Measurements from ENCODE around the gene BCR.
"Not testable (repeated sequence)": the region's sequence is repeated elsewhere in the genome, so short reads cannot be mapped to it uniquely, and the experiment has no call there.

BCR gene

DNA sequence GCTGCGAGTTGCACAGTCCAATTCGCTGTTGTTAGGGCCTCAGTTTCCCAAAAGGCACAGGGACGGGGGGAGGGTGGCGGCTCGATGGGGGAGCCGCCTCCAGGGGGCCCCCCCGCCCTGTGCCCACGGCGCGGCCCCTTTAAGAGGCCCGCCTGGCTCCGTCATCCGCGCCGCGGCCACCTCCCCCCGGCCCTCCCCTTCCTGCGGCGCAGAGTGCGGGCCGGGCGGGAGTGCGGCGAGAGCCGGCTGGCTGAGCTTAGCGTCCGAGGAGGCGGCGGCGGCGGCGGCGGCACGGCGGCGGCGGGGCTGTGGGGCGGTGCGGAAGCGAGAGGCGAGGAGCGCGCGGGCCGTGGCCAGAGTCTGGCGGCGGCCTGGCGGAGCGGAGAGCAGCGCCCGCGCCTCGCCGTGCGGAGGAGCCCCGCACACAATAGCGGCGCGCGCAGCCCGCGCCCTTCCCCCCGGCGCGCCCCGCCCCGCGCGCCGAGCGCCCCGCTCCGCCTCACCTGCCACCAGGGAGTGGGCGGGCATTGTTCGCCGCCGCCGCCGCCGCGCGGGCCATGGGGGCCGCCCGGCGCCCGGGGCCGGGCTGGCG, at the start of gene BCR:
Gene BCR (plus strand): TSS at position 209 of the 592 bp plus-strand sequence. CDS start 452 bp downstream, outside the sequence.
- no peak for DNase-seq (ENCODE audit: low read depth)

DNA sequence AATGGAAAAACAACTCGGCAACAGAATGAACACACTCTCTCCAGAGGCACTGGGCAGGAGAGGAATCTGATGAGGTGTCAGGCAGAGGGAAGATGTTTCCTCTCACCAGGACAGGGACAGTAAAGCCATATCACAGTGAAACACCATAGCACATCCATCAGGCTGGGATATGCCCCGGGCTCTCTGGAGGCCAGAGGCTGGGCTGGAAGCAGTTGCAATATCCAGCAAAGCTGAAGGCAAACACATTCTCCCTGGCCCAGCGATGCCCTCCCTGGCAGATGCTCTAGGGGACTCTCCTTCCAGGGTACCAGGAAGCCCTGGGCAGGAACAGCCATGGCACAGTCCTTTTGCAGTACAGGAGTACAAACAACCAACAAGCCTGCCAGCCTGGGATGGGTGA, 49.6 kb upstream of the BCR start:
- DNase-seq (ENCODE audit: low read depth): no peak

- DNase-seq (ENCODE audit: low read depth): no peak
Measured at GRCh38 chr22:23131931-23132330, 48.4 kb upstream of the BCR start.

DNA sequence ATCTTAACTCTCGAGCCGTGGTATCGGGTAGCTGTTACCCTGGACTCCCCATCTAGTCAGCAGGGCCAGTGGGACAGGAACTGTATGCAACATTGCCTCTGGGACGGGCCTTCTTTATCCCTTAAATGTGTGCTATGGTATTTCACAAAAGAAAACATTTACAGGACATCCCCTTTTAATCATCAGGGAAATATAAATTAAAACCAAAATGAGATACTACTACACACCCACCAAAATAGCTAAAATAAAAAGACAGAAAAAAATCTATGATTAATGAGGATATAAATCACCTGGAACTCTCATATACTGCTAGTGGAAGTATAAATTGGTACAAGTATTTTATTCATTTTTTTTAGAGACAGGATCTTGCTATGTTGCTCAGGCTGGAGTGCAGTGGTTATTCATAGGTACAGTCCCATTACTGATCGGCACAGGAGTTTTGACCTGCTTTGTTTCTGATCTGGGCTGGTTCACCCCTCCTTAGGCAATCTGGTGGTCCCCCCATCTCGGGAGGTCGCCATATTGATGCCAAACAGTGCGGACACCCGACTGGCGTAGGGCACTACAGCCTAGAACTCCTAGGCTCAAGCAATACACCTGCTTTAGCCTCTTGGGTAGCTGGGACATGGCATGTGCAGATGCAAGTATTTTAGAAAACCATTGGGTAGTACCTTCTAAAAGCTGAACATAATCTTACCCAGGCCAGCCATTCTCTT, 47.8 kb upstream of the BCR start:
- no peak for DNase-seq (ENCODE audit: low read depth)

GRCh38 chr22:23133922-23134321, 46.4 kb upstream of the BCR start:
- no peak for DNase-seq (ENCODE audit: low read depth)

- not testable (repeated sequence) for DNase-seq (ENCODE audit: low read depth)
Measured at GRCh38 chr22:23136991-23137390, 43.3 kb upstream of the BCR start.

DNA sequence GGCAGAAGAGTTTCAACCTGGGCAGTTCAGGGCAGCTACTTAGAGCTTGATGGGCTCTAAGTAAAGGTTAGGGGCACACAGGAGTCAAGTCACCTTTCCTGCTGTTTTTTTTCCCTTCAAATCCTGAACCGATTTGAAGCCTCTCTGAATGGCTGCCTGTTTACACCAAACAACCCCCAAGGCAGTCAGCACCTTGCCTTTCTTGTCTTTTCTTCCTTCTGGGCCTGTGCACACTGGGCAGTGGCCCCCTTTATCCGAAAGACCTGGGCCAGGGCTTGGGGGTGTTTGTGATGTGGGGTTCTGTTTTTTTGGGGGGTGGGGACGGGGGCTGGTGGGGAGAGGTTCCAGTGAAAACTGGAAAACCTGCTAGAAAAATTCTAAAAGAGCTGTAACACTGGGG, 42.8 kb upstream of the BCR start:
- DNase-seq (ENCODE audit: low read depth): no peak

- DNase-seq (ENCODE audit: low read depth): no peak
Measured at GRCh38 chr22:23137905-23138561, 42.3 kb upstream of the BCR start.

DNA sequence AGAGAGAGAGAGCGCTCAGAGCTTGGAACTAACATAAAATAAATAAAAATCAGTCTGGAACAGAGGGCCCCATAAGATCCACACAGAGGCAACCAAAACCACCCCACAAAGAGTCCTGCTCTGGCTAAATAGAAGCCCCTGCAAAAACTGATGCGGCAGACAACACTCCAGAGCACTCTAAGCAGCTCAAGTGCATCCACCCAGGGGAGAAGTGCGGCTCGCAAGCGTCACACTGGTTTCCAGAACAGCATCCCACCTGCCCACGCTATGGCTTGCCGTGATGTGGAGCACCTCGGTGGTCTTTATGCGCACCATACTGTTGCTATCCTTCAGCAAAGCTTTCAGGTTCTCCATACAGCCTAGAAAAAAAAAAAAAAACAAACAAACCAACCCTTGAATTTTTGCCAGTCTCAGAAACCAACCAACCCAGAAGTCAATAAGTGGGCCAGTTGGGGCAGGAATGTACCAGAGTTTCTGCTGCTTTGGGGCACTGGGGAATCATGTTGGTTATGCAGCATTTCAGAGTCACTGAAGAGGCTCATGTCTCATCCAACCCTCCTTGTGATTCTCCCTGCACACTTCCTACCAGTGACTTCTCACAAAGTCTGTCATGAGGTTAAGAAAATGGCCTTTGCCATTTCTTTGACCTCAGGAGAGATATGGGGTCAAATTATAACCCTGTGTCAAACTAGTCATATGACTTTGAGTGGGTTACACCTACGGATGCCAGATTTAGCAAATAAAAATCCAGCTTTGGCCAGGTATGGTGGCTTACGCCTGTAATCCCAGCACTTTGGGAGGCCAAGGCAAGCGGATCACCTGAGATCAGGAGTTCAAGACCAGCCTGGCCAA, 41.5 kb upstream of the BCR start:
- DNase-seq (ENCODE audit: low read depth): no peak

DNA sequence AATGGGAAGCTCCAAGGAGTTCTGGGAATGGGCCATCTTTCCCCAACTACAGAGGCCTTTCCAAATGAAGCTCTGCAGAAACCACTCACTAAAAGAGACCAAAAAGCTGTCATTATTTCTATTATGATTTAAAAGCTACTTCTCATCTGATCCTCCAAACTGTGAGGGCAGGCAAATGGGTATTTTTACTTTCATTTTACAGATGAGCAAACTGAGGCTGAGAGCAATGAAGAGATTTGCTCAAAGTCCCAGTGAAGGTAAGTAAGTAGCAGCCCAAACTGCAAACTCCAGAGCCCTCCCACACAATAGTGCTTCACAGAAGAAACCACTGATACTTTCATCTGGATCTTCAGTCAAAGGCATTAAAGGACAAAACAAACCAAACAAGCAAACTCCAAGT, 39.9 kb upstream of the BCR start:
- no peak for DNase-seq (ENCODE audit: low read depth)

DNA sequence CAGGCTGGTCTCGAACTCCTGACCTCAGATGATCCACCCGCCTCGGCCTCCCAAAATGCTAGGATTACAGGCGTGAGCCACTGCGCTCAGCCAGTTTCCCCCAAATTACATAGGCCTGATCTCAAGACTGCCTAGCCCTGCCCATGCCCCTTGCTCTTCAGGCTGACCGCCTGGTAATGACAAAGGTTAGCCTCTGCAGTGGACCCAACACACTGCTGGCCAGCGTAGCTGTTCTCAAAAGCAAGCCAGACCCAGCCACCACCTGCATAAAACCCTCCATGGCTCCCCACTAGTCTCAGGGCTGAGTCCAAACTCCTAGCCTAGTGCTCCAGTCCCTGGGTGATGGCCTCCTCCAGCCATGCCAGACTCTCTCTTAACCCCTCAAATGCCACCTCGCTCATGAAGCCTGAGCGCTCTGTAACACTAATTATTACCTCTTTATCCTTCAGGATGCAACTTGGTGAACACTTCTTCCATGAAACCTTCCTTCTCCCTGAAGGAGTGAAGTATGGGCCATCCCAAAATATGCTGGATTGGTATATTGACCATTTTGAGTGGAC, 37.7 kb upstream of the BCR start:
- DNase-seq (ENCODE audit: low read depth): no peak

DNA sequence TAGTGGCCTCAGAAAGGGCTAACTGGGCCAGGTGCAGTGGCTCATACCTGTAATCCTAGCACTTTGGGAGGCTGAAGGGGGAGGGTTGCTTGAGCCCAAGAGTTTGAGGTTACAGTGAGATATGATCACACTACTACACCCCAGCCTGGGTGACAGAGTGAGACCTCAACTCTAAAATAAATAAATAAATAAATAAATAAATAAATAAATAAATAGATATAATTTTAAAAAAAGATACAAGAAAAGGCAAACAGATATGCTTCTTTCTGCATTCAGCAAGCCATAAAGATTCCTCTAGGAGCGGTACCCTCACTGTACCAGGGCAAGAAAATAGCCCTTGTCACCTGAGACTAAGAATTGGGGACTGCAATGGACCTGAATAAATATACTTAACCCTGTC, 37.2 kb upstream of the BCR start:
- no peak for DNase-seq (ENCODE audit: low read depth)

- no peak for DNase-seq (ENCODE audit: low read depth)
Measured at GRCh38 chr22:23144432-23144831, 35.9 kb upstream of the BCR start.

GRCh38 chr22:23144932-23145877, 35.1 kb upstream of the BCR start, which contains the start of gene RAB36:
TSS of gene RAB36 (plus strand) at chr22:23145477. CDS start at chr22:23146617, 1,140 bp downstream.
- peak; percentile 98 for DNase-seq (ENCODE audit: low read depth)

- no peak for DNase-seq (ENCODE audit: low read depth)
Measured at GRCh38 chr22:23145878-23146470, 34.3 kb upstream of the BCR start.

DNA sequence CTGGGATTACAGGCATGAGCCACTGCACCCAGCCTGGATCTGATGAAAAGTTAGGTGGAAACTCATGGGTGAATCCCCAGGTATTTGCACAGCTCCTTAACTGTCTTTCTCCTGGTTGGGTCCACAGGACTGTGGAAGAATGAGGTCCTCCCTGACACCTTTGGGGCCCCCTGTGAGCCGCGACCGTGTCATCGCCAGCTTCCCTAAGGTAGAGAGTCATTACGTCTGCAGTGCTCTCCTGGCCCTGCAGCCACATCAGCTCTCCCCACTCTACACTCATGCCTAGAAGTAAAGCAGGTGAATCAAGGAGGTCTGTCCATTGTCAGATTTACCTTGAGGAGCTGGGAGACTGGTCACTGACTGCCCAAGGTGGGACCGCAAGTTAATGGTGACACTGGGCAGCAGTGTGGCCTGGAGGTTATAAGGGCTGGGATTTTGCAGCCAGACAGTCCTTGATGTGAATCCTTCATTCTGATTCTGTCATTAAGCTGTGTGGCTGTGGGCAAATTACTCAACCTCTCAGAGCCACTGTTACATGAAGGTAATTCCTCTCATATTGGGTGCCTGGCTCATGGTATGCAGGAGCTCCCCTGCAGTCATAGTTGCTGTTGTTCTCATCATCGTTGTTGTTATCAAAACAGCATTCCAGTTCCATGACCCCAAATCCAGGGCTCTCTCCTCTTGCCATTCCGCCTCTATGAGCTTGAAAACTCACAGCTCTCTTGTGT, 33.7 kb upstream of the BCR start:
- DNase-seq (ENCODE audit: low read depth): no peak

DNA sequence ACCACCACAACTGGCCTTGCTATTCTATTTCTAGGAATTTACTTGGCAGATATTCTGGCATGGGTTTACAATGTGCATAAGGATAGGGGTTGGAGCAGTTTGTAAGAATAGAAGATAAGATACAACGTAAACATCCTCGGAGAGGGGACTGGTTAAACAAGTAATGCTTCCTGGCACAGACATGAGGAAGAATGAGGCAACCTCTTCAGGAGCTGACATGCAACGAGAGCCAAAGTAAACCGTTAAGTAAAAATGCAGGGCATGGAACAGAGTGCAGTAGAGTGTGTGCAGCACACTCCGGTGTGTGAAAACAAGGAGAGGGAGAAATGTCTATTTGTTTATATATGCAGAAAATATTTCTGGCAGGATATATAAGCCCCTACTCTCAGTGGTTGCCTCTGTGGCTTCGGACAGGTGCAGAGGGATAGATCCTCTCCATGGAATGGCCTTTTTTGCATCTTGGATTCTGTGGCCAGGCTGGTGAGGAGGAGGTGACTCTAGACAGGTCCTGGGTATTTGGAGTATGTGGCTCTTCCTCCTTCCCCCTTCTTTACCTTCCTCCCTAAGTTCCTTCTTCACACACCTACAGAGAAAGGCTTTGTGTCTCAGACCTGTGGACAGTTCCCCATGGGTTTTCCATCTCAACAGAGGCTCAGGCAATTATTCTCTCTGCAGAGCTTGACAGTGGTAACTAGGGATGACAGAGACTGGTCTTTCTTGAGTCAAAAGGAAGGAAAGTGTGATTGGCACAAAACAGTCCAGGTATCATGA, 32.5 kb upstream of the BCR start:
- no peak for DNase-seq (ENCODE audit: low read depth)

DNA sequence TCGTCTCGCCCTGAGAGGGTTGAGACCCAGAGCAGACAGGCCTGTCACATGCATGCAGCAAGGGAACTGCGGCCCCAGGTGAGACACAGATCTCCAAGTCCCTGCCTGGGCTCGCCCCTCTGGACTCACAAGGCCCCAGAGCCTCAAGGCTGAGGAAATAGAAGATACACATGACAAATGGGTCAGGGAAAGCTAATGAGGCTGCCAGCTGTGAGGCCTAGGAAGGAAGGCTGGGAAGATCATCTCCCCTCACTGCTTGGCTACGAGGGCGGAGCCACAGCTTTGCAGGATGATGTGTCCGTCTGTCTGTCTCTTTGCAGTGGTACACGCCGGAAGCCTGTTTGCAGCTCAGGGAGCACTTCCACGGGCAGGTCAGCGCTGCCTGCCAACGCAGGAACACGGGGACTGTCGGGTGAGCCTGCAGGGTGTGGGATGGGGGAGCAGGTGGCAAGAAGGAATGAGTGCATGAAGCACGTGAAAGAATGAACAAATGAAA, 30.5 kb upstream of the BCR start:
- no peak for DNase-seq (ENCODE audit: low read depth)

- no peak for DNase-seq (ENCODE audit: low read depth)
Measured at GRCh38 chr22:23150762-23151161, 29.5 kb upstream of the BCR start.
